Suprapubic skin (tissue), 4 donors: Measurements from ENCODE around the gene RIOX2. TPM values are rescaled to one million over a fixed set of nuclear protein-coding genes. Genes with fewer than 3 reads are reported as not detected.

Source experiments
- DNase-seq, 2 donors: peaks; one replicate each; pipeline ENCODE4 v3.0.0-alpha.2; 2019; ENCODE audit warnings: low spot score in 2 of 2
- H3K27ac ChIP-seq: fragments of 200-600 bp; sonication (generic); one replicate; pipeline ENCODE4 v1.5.1; 2019
- H3K27me3 ChIP-seq: fragments of 200-600 bp; sonication (generic); one replicate; pipeline ENCODE4 v1.5.1; 2019
- H3K36me3 ChIP-seq: fragments of 200-600 bp; sonication (generic); one replicate; pipeline ENCODE4 v1.5.1; 2019
- H3K4me1 ChIP-seq: fragments of 200-600 bp; sonication (generic); one replicate; pipeline ENCODE4 v1.5.1; 2019
- H3K4me3 ChIP-seq: fragments of 200-600 bp; sonication (generic); one replicate; pipeline ENCODE4 v1.5.1; 2019; ENCODE audit warnings: mild to moderate bottlenecking
- H3K9me3 ChIP-seq: fragments of 200-600 bp; sonication (generic); one replicate; pipeline ENCODE4 v1.5.1; 2019
- CTCF ChIP-seq, 2 donors: fragments of 200-600 bp in 1 of 2; fragments of 450-650 bp in 1 of 2; sonication (generic) in 1 of 2; IDR thresholded peaks; one replicate each; pipeline ENCODE4 v1.5.1; 2016 to 2019; ENCODE audit warnings: antibody characterized with exemption in 2 of 2, mild to moderate bottlenecking in 1 of 2, moderate library complexity in 1 of 2
- EP300 ChIP-seq: sonication (generic); formaldehyde crosslinking; IDR thresholded peaks from one replicate; pipeline ENCODE4 v1.6.1; 2017; ENCODE audit warnings: antibody characterized with exemption
- POLR2A ChIP-seq, 2 donors: fragments of 450-650 bp; IDR thresholded peaks; one replicate each; pipeline ENCODE4 v1.6.1; 2017; ENCODE audit warnings: antibody characterized with exemption in 2 of 2, mild to moderate bottlenecking in 2 of 2, moderate library complexity in 2 of 2
- POLR2AphosphoS5 ChIP-seq, 3 donors: sonication (generic); formaldehyde crosslinking; IDR thresholded peaks; one replicate each; pipeline ENCODE4 v1.6.1; 2017; ENCODE audit warnings: antibody characterized with exemption in 3 of 3
- WGBS: methylation state at CpG from one replicate; pipeline ENCODE4 v1.1.5; 2018; 5-methylcytosine and 5-hydroxymethylcytosine counted together
- total RNA-seq, 4 donors: library from RNA; depleted of rRNA; stranded (reverse); fragments of >200 nt; gene quantifications; one replicate each; pipeline ENCODE4 v1.1.0, GENCODE V29; 2016

The RIOX2 gene
- total RNA-seq, 4 donors from 2014 or later: 30.1 to 44.1 (median 38.6) TPM

GRCh38 chr3:97958396-97958795 lies 13.8 kb downstream of the RIOX2 start:
- H3K9me3 ChIP-seq: no peaks in the 10 kb centered on the region
- no peaks in the 10 kb centered on the region for H3K27me3 ChIP-seq
- 83% methylated on average over 2 of the region's 2 CpGs for WGBS
- no peak for DNase-seq
- H3K36me3 ChIP-seq: peaks cover 45% of the 10 kb centered on the region
- TF ChIP-seq POLR2AphosphoS5 (IDR thresholded peaks at IDR 0.05): no peak
- no peak for TF ChIP-seq EP300
- no peak for TF ChIP-seq POLR2A (IDR thresholded peaks at IDR 0.05)
- no peak overlapping the region for H3K4me3 ChIP-seq
- peaks cover 14% of the 10 kb centered on the region for H3K4me1 ChIP-seq
- H3K27ac ChIP-seq: peak overlapping the region; percentile 27

- DNase-seq: no peak
- Histone ChIP-seq H3K36me3 (peaks cover 51% of the 10 kb centered on the region), H3K9me3 (no peaks in the 10 kb centered on the region), H3K27ac (peak overlapping the region; percentile 27), H3K27me3 (no peaks in the 10 kb centered on the region), H3K4me1 (peaks cover 14% of the 10 kb centered on the region), H3K4me3 (no peak overlapping the region)
- 77% methylated on average over 8 of the region's 8 CpGs for WGBS
- no peak for TF ChIP-seq POLR2A (IDR thresholded peaks at IDR 0.05)
- no peak for TF ChIP-seq POLR2AphosphoS5 (IDR thresholded peaks at IDR 0.05)
- no peak for TF ChIP-seq CTCF (IDR thresholded peaks at IDR 0.05)
- TF ChIP-seq EP300: no peak
Measured at GRCh38 chr3:97957617-97958311, 14.5 kb downstream of the RIOX2 start.

- Histone ChIP-seq H3K4me3 (no peak overlapping the region), H3K4me1 (peaks cover 14% of the 10 kb centered on the region), H3K9me3 (no peaks in the 10 kb centered on the region), H3K36me3 (peaks cover 56% of the 10 kb centered on the region), H3K27ac (no peak overlapping the region), H3K27me3 (no peaks in the 10 kb centered on the region)
- WGBS: 79% methylated on average over 3 of the region's 3 CpGs
- TF ChIP-seq POLR2AphosphoS5 (IDR thresholded peaks at IDR 0.05): no peak
- no peak for TF ChIP-seq POLR2A (IDR thresholded peaks at IDR 0.05)
- TF ChIP-seq CTCF (IDR thresholded peaks at IDR 0.05): no peak
- no peak for TF ChIP-seq EP300
- DNase-seq: no peak
Measured at GRCh38 chr3:97956051-97956450, 16.2 kb downstream of the RIOX2 start.

GRCh38 chr3:97954228-97954827 lies 17.9 kb downstream of the RIOX2 start:
- Histone ChIP-seq H3K36me3 (peaks cover 68% of the 10 kb centered on the region), H3K27me3 (no peaks in the 10 kb centered on the region), H3K4me1 (peaks cover 14% of the 10 kb centered on the region), H3K4me3 (no peak overlapping the region), H3K9me3 (no peaks in the 10 kb centered on the region), H3K27ac (no peak overlapping the region)
- WGBS: 92% methylated on average over 9 of the region's 9 CpGs
- no peak for TF ChIP-seq EP300
- no peak for TF ChIP-seq POLR2A (IDR thresholded peaks at IDR 0.05)
- TF ChIP-seq CTCF (IDR thresholded peaks at IDR 0.05): no peak
- TF ChIP-seq POLR2AphosphoS5 (IDR thresholded peaks at IDR 0.05): no peak
- no peak for DNase-seq

- Histone ChIP-seq H3K36me3 (peaks cover 72% of the 10 kb centered on the region), H3K27me3 (no peaks in the 10 kb centered on the region)
Measured at GRCh38 chr3:97952872-97953271, 19.4 kb downstream of the RIOX2 start.

More at GRCh38 chr3:97952872-97953271, 19.4 kb downstream of the RIOX2 start:
- no peak overlapping the region for H3K4me3 ChIP-seq
- H3K9me3 ChIP-seq: no peaks in the 10 kb centered on the region
- H3K4me1 ChIP-seq: peaks cover 3% of the 10 kb centered on the region
- DNase-seq: no peak
- TF ChIP-seq CTCF (IDR thresholded peaks at IDR 0.05): no peak
- TF ChIP-seq POLR2AphosphoS5 (IDR thresholded peaks at IDR 0.05): no peak
- TF ChIP-seq POLR2A (IDR thresholded peaks at IDR 0.05): no peak
- TF ChIP-seq EP300: no peak
- WGBS: 61% methylated on average over 1 of the region's 1 CpG
- peak overlapping the region; percentile 43 for H3K27ac ChIP-seq
